Measurements from ENCODE around the gene BAIAP2.

The BAIAP2 gene

GRCh38 chr17:81154961-81155360, 120.0 kb downstream of the BAIAP2 start:
- TF ChIP-seq, protein P1, sequence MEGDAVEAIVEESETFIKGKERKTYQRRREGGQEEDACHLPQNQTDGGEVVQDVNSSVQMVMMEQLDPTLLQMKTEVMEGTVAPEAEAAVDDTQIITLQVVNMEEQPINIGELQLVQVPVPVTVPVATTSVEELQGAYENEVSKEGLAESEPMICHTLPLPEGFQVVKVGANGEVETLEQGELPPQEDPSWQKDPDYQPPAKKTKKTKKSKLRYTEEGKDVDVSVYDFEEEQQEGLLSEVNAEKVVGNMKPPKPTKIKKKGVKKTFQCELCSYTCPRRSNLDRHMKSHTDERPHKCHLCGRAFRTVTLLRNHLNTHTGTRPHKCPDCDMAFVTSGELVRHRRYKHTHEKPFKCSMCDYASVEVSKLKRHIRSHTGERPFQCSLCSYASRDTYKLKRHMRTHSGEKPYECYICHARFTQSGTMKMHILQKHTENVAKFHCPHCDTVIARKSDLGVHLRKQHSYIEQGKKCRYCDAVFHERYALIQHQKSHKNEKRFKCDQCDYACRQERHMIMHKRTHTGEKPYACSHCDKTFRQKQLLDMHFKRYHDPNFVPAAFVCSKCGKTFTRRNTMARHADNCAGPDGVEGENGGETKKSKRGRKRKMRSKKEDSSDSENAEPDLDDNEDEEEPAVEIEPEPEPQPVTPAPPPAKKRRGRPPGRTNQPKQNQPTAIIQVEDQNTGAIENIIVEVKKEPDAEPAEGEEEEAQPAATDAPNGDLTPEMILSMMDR (IDR thresholded peaks at IDR 0.05) = no peak

GRCh38 chr17:81156866-81157805, 122.2 kb downstream of the BAIAP2 start:
- no peak for DNase-seq (ENCODE audit: low spot score)
- H3K27ac ChIP-seq = no peak overlapping the region

More at GRCh38 chr17:81154961-81155360, 120.0 kb downstream of the BAIAP2 start:
- Histone ChIP-seq H3K4me3 (no peak overlapping the region), H3K27ac (no peak overlapping the region)
- no peak for DNase-seq (ENCODE audit: low spot score)

GRCh38 chr17:81157848-81158687, 123.1 kb downstream of the BAIAP2 start:
- no peak for DNase-seq (ENCODE audit: low spot score)
- no peak overlapping the region for H3K27ac ChIP-seq
- H3K4me3 ChIP-seq = no peak overlapping the region
- TF ChIP-seq, protein P1 (IDR thresholded peaks at IDR 0.05) = no peak

More at GRCh38 chr17:81156866-81157805, 122.2 kb downstream of the BAIAP2 start:
- TF ChIP-seq, protein P1 (IDR thresholded peaks at IDR 0.05) = no peak
- no peak overlapping the region for H3K4me3 ChIP-seq

- Histone ChIP-seq H3K27ac (no peak overlapping the region), H3K4me3 (no peak overlapping the region)
- DNase-seq (ENCODE audit: low spot score) = no peak
- TF ChIP-seq, protein P1 (IDR thresholded peaks at IDR 0.05) = no peak
Observed at GRCh38 chr17:81158688-81159590, 124.0 kb downstream of the BAIAP2 start.

GRCh38 chr17:81159611-81160265, 124.8 kb downstream of the BAIAP2 start:
- Histone ChIP-seq H3K27ac (no peak overlapping the region), H3K4me3 (peak overlapping the region; percentile 62)
- DNase-seq (ENCODE audit: low spot score) = no peak
- TF ChIP-seq, protein P1 (IDR thresholded peaks at IDR 0.05) = no peak

DNA sequence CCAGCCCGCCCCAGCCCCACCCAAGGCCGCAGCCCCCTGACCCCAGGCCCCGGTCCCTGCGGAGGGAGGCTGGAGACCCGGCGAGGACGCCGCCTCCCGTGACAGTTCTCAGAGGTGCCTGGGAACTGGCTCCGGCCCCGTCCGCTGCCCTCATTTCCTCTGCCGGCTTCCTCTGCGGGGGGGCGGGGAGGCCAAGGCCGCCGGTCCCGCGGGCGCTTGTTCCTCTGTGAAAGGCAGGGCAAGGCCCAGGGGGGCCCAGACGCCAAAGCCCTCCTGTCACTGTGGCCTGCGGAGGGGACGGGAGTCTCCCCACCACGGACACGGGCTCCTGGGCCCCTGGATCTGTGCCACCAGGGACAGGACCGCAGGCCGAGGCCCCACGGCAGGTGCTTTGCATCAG, 125.4 kb downstream of the BAIAP2 start:
- no peak for DNase-seq (ENCODE audit: low spot score)
- TF ChIP-seq, protein P1 (IDR thresholded peaks at IDR 0.05) = no peak
- peak overlapping the region; percentile 62 for H3K4me3 ChIP-seq
- no peak overlapping the region for H3K27ac ChIP-seq

All from coronary artery (tissue), 2 donors.